OCI-LY3 (cell line): ENCODE results near the gene TMEM8B.

Experiments
- H2AFZ ChIP-seq: fragments of 200-600, 300-600 bp; shearing (Covaris generic); 2 replicates; pipeline ENCODE4 v1.6.0; 2014; ENCODE audit warnings: antibody characterized with exemption, low read depth, low read length
- H3K27ac ChIP-seq: fragments of 200-600, 300-600 bp; sonication (generic); 2 replicates; pipeline ENCODE4 v1.5.1; 2014; ENCODE audit warnings: mild to moderate bottlenecking, low read length, moderate library complexity, mixed read lengths
- H3K27me3 ChIP-seq: fragments of 200-600, 300-600 bp; sonication (generic); 2 replicates; pipeline ENCODE4 v1.6.1; 2014; ENCODE audit warnings: low read depth, low read length, mixed read lengths
- H3K36me3 ChIP-seq: fragments of 200-600, 300-600 bp; sonication (generic); replicated peaks from 2 replicates; pipeline ENCODE3; 2014; ENCODE audit warnings: low read depth, low read length, mixed read lengths
- H3K4me1 ChIP-seq: fragments of 300-600, 200-600 bp; sonication (generic); 2 replicates; pipeline ENCODE4 v1.6.1; 2014; ENCODE audit warnings: low read length, mixed read lengths
- H3K4me2 ChIP-seq: fragments of 200-600, 300-600 bp; sonication (generic); 2 replicates; pipeline ENCODE4 v1.6.1; 2014; ENCODE audit warnings: low read length, mixed read lengths
- H3K4me3 ChIP-seq: fragments of 300-600, 200-600 bp; sonication (generic); 2 replicates; pipeline ENCODE4 v1.5.1; 2014; ENCODE audit warnings: antibody characterized with exemption, mild to moderate bottlenecking, low read length, moderate library complexity
- H3K79me2 ChIP-seq: fragments of 300-600, 200-600 bp; shearing (Covaris generic); 2 replicates; pipeline ENCODE4 v1.6.1; 2014; ENCODE audit warnings: mild to moderate bottlenecking, low read length, mixed read lengths
- H3K9ac ChIP-seq: fragments of 300-600, 200-600 bp; shearing (Covaris generic); 2 replicates; pipeline ENCODE4 v1.6.0; 2014; ENCODE audit warnings: mild to moderate bottlenecking, low read length, moderate library complexity
- H3K9me3 ChIP-seq: fragments of 200-600, 300-600 bp; shearing (Covaris generic); 2 replicates; pipeline ENCODE4 v1.6.1; 2014; ENCODE audit warnings: low read length, mixed read lengths; ENCODE audit not compliant: insufficient read depth
- H4K20me1 ChIP-seq: fragments of 200-600, 300-600 bp; sonication (generic); 2 replicates; pipeline ENCODE4 v1.6.1; 2016; ENCODE audit warnings: low read length, mixed read lengths; ENCODE audit not compliant: insufficient read depth
- CTCF ChIP-seq: fragments of 200-600, 300-600 bp; sonication (generic); IDR thresholded peaks from 2 replicates; pipeline ENCODE4 v1.5.1; 2014; ENCODE audit warnings: antibody characterized with exemption, low read length, low read depth
- EZH2phosphoT487 ChIP-seq: fragments of 200-600 bp; shearing (Covaris generic); IDR thresholded peaks from 2 replicates; pipeline ENCODE4 v1.6.1; 2018; ENCODE audit warnings: antibody characterized with exemption, mixed run types, low read depth

TMEM8B gene

GRCh38 chr9:35858458-35858857, 29.4 kb downstream of the TMEM8B start:
- Histone ChIP-seq H3K36me3 (no peaks in the 10 kb centered on the region), H3K79me2 (no peaks in the 10 kb centered on the region), H3K4me3 (no peak overlapping the region), H3K9ac (no peak overlapping the region), H3K27ac (no peak overlapping the region), H4K20me1 (no peaks in the 10 kb centered on the region), H3K9me3 (no peaks in the 10 kb centered on the region), H3K27me3 (no peaks in the 10 kb centered on the region), H3K4me1 (no peaks in the 10 kb centered on the region), H2AFZ (no peak overlapping the region), H3K4me2 (no peak overlapping the region)
- TF ChIP-seq EZH2phosphoT487, result no peak
- no peak for TF ChIP-seq CTCF

DNA sequence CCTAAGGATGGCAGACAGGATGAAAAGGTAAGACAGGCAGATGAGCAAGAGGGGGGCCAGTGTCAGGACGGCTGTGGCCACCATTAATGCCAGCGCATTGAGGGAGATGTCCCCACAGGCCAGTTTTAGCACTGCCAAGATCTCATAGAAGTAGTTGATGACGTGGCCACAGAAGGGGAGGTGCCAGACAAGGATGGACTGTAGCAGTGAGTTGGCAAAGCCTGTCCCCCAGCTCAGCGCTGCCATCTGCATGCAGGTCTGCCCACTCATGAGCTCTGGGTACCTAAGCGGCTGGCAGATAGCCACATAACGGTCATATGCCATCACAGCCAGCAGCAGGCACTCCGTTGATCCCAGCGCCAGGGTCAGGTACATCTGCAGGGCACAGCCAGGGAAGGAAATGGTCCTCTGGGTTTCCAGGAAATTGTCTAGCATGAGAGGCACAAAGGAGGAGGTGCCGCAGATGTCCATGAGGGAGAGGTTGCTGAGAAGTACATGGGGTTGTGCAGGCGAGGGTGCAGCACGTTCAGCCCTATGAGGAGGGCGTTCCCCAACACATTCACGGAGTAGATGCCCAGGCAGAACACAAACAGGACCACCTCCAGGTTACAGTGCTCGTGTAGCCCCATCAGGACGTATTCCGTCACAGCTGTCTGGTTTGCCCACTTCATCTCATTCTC, 30.4 kb downstream of the TMEM8B start:
- H3K36me3 ChIP-seq, result no peaks in the 10 kb centered on the region

DNA sequence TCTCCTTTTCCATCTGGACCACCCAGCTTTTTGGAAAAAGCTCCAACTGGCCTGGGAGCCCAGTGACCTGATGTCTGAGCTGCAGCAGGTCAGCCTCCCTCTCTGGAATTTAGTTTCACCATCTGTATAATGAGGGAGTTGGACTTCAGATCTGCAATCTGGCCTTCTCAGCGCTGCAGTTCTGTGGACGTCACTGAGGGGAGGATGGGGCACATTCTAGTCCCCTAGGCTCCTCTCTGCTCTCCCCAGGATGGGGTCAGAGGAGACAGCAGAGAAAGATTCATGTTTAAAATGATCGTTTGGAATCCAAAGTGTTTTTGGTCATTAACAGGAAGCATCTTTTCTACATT, 30.9 kb downstream of the TMEM8B start:
- no peaks in the 10 kb centered on the region for H3K27me3 ChIP-seq
- H3K4me2 ChIP-seq, result no peak overlapping the region
- no peak overlapping the region for H3K27ac ChIP-seq
- no peak overlapping the region for H3K4me3 ChIP-seq
- H4K20me1 ChIP-seq, result no peaks in the 10 kb centered on the region
- TF ChIP-seq EZH2phosphoT487, result no peak
- TF ChIP-seq CTCF, result no peak
- H3K9me3 ChIP-seq, result no peaks in the 10 kb centered on the region
- H3K36me3 ChIP-seq, result no peaks in the 10 kb centered on the region
- H3K79me2 ChIP-seq, result no peaks in the 10 kb centered on the region
- no peaks in the 10 kb centered on the region for H3K4me1 ChIP-seq
- H3K9ac ChIP-seq, result no peak overlapping the region
- no peak overlapping the region for H2AFZ ChIP-seq

More for the DNA sequence above, 30.4 kb downstream of the TMEM8B start:
- Histone ChIP-seq H2AFZ (no peak overlapping the region), H3K27me3 (no peaks in the 10 kb centered on the region), H3K79me2 (no peaks in the 10 kb centered on the region), H3K4me3 (no peak overlapping the region), H4K20me1 (no peaks in the 10 kb centered on the region), H3K4me1 (no peaks in the 10 kb centered on the region), H3K9me3 (no peaks in the 10 kb centered on the region), H3K9ac (no peak overlapping the region), H3K27ac (no peak overlapping the region), H3K4me2 (no peak overlapping the region)
- TF ChIP-seq CTCF, result no peak
- no peak for TF ChIP-seq EZH2phosphoT487

- no peak overlapping the region for H3K4me2 ChIP-seq
- H3K9me3 ChIP-seq, result no peaks in the 10 kb centered on the region
- H3K9ac ChIP-seq, result no peak overlapping the region
- H3K4me3 ChIP-seq, result no peak overlapping the region
- H3K36me3 ChIP-seq, result no peaks in the 10 kb centered on the region
- H2AFZ ChIP-seq, result no peak overlapping the region
- H3K27me3 ChIP-seq, result no peaks in the 10 kb centered on the region
- no peak overlapping the region for H3K27ac ChIP-seq
- TF ChIP-seq EZH2phosphoT487, result no peak
- TF ChIP-seq CTCF, result no peak
- no peaks in the 10 kb centered on the region for H3K4me1 ChIP-seq
- H4K20me1 ChIP-seq, result no peaks in the 10 kb centered on the region
- no peaks in the 10 kb centered on the region for H3K79me2 ChIP-seq
Observed at GRCh38 chr9:35861161-35861897, 32.3 kb downstream of the TMEM8B start.
